Measurements from ENCODE around the gene TESK1. TPM values are rescaled to one million over a fixed set of nuclear protein-coding genes. Genes with fewer than 3 reads are reported as not detected.

The TESK1 gene
- total and polyA plus RNA-seq, 2 of the 8 experiments (the other 6 are each of a cell fraction or from before 2014, with no cell fraction given): 13.5 to 13.9 TPM

DNA sequence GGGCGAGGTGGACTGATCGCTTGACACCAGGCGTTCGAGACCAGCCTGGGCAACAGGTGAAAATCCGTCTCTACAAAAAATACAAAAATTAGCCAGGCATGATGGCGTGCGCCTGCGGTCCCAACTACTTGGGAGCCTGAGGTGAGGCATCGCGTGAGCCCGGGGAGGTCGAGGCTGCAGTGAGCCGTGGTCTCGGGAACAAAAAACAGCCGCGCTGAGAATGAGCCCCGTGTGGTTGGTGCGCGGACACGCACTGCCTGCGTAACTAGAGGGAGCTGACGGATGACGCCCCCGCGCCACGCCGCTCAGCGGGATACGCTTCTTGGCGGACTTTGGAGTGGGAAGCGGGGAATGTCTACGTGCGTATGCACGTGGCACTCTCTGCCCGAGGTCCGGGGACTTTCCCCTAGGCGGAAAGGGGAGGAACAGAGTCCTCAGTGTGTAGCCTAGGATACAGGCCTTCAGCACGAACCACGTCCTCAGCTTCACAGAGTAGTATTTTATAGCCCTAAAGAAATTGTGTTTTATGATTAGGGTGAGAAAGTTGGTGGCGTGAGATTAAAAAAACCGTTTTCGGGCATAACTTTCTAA lies 52.6 kb downstream of the TESK1 start, which contains the start of gene RMRP:
Gene RMRP (minus strand): TSS at position 474 of the 591 bp plus-strand sequence.
- peaks cover 2 to 6% of the 10 kb centered on the region in 2 experiments for H4K20me1 ChIP-seq (replicated peaks in 1 of 2; ENCODE audit: control insufficient read depth in 1 of 2, insufficient read depth in 2 of 2, low read length in 2 of 2)
- WGBS, 2 experiments (ENCODE audit: extremely low coverage in 1 of 2, insufficient coverage in 1 of 2, insufficient read length in 1 of 2, insufficient replicate concordance in 2 of 2, low coverage in 1 of 2, low lambda C conversion rate in 2 of 2, missing lambda C conversion rate in 1 of 2): 2% methylated on average over 39 of the region's 42 CpGs; no CpG with 5 or more reads in 1 of the 2 experiments
- H3K79me2 ChIP-seq (ENCODE audit: control insufficient read depth in 1 of 2, insufficient read depth in 2 of 2, low read length in 2 of 2): no peaks in the 10 kb centered on the region
- ChIA-PET CTCF (ENCODE audit: partially characterized antibody) (interaction anchor here (0.9 to 15.9 kb wide), 22 partner anchors 8 to 249 kb away, joined by 3 to 347 read pairs (median 6); partner anchors contain the start of genes CA9, CREB3, HRCT1 and SIT1), POLR2A (ENCODE audit: partially characterized antibody) (interaction anchor here (0.8 to 7.9 kb wide), 24 partner anchors 8 to 585 kb away, joined by 3 to 84 read pairs (median 4); partner anchors contain the start of genes CA9, CREB3, STOML2 and TLN1)
- H3K27me3 ChIP-seq (replicated peaks in 1 of 4; ENCODE audit: control insufficient read depth in 3 of 4, extremely low read depth in 1 of 4, insufficient read depth in 3 of 4, low read length in 3 of 4): peaks cover 0 to 7% (median 0%) of the 10 kb centered on the region in 4 experiments; a peak in 1 of 7 replicates
- peak within 1 kb of the TSS; percentile 92 for H3K56ac ChIP-seq (replicated peaks; ENCODE audit: insufficient read length, low read depth, low read length)
- H3K36me3 ChIP-seq (ENCODE audit: control insufficient read depth in 2 of 4, insufficient read depth in 4 of 4, low read length in 3 of 4): peaks cover 6 to 22% (median 10%) of the 10 kb centered on the region in 4 experiments
- peaks cover 0 to 2% (median 0%) of the 10 kb centered on the region in 4 experiments; a peak in 4 of 7 replicates for H3K4me1 ChIP-seq (replicated peaks in 1 of 4; ENCODE audit: control insufficient read depth in 3 of 4, insufficient read depth in 4 of 4, low read length in 3 of 4)
- peaks cover 2% of the 10 kb centered on the region; the same call in 1 of the 2 replicates for H3K79me1 ChIP-seq (ENCODE audit: low read depth, low read length)
- no peak within 1 kb of the TSS for H2BK20ac ChIP-seq (ENCODE audit: low read length)
- H2AFZ ChIP-seq (ENCODE audit: low read length): peak within 1 kb of the TSS; percentile 96
- H3K9me3 ChIP-seq (ENCODE audit: insufficient read depth in 2 of 2, low read depth in 1 of 2, low read length in 1 of 2): no peaks in the 10 kb centered on the region
- DNase-seq (ENCODE audit: low read depth in 1 of 2, low spot score in 2 of 2): peak; percentile 96 to 98
- H3K18ac ChIP-seq (ENCODE audit: extremely low read depth, low read length): peak within 1 kb of the TSS; percentile 97
- peak within 1 kb of the TSS; percentile 57 for H3K4ac ChIP-seq (replicated peaks; ENCODE audit: insufficient read length, low read depth, low read length)
- peak within 1 kb of the TSS; percentile 10 for H2BK15ac ChIP-seq (ENCODE audit: low read length)
- H3K23me2 ChIP-seq (ENCODE audit: low read depth, low read length): peaks cover 10% of the 10 kb centered on the region
- peak within 1 kb of the TSS; percentile 70 to 92 (median 86) for H3K4me3 ChIP-seq (ENCODE audit: extremely low read depth in 1 of 4, insufficient read depth in 2 of 4, low read depth in 3 of 4, low read length in 4 of 4)
- H2BK120ac ChIP-seq (replicated peaks; ENCODE audit: low read depth, low read length): no peak within 1 kb of the TSS
- no peak within 1 kb of the TSS for H2AK5ac ChIP-seq (ENCODE audit: low read depth, low read length)
- no peak within 1 kb of the TSS for H3K23ac ChIP-seq (ENCODE audit: insufficient read length)
- peak within 1 kb of the TSS; percentile 23 for H2BK12ac ChIP-seq (ENCODE audit: low read depth, low read length)
- peak within 1 kb of the TSS; percentile 99 for H3K27ac ChIP-seq (ENCODE audit: low read depth, low read length)
- FAIRE-seq: peak; percentile 90
- H4K5ac ChIP-seq (ENCODE audit: insufficient read length, low read depth, low read length): peak within 1 kb of the TSS; percentile 96
- peak within 1 kb of the TSS; percentile 65 to 90 (median 82) for H3K9ac ChIP-seq (replicated peaks in 1 of 4; ENCODE audit: extremely low read depth in 1 of 4, low read depth in 3 of 4, low read length in 3 of 4)
- H4K91ac ChIP-seq (replicated peaks; ENCODE audit: insufficient read length, low read length): peak within 1 kb of the TSS; percentile 77
- H3K4me2 ChIP-seq (ENCODE audit: insufficient read depth in 1 of 2, low read depth in 2 of 2, low read length in 2 of 2): peak within 1 kb of the TSS; percentile 77 to 92
- peak within 1 kb of the TSS; percentile 96 for H4K8ac ChIP-seq (ENCODE audit: extremely low read depth, insufficient read depth, low read length)
- no peak within 1 kb of the TSS for H3K14ac ChIP-seq (ENCODE audit: insufficient read length)
- peak within 1 kb of the TSS; percentile 94; the same call in 1 of the 2 replicates for H2BK5ac ChIP-seq (ENCODE audit: low read depth, low read length)
- TF ChIP-seq EZH2 (IDR thresholded peaks at IDR 0.05; ENCODE audit: low read depth, low read length, severe bottlenecking): no peak
- TF ChIP-seq SIX5 (IDR thresholded peaks at IDR 0.05; ENCODE audit: low read depth, low read length): 0 out of 2 replicates have a peak, but pooled peaks have one; percentile 4
- TF ChIP-seq ZNF274 (IDR thresholded peaks at IDR 0.05; ENCODE audit: borderline replicate concordance, extremely low read depth, low read length): no peak
- TF ChIP-seq JUN (IDR thresholded peaks at IDR 0.05; ENCODE audit: low read depth, low read length): no peak
- peak; percentile 19; the same call in 1 of the 2 replicates for TF ChIP-seq CHD2 (IDR thresholded peaks at IDR 0.05; ENCODE audit: low read length)
- TF ChIP-seq, protein P1, sequence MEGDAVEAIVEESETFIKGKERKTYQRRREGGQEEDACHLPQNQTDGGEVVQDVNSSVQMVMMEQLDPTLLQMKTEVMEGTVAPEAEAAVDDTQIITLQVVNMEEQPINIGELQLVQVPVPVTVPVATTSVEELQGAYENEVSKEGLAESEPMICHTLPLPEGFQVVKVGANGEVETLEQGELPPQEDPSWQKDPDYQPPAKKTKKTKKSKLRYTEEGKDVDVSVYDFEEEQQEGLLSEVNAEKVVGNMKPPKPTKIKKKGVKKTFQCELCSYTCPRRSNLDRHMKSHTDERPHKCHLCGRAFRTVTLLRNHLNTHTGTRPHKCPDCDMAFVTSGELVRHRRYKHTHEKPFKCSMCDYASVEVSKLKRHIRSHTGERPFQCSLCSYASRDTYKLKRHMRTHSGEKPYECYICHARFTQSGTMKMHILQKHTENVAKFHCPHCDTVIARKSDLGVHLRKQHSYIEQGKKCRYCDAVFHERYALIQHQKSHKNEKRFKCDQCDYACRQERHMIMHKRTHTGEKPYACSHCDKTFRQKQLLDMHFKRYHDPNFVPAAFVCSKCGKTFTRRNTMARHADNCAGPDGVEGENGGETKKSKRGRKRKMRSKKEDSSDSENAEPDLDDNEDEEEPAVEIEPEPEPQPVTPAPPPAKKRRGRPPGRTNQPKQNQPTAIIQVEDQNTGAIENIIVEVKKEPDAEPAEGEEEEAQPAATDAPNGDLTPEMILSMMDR (IDR thresholded peaks at IDR 0.05; ENCODE audit: control extremely low read depth in 1 of 3, insufficient read depth in 1 of 3, low read depth in 1 of 3, low read length in 3 of 3): peak in 2 of 3 experiments; percentile 4 to 8; a peak in 1 of 4 replicates
- TF ChIP-seq POLR2A (IDR thresholded peaks at IDR 0.05; ENCODE audit: control extremely low read depth in 1 of 2, low read depth in 2 of 2, low read length in 2 of 2): peak in 1 of 2 experiments; percentile 32; a peak in 2 of 3 replicates
- no peak for TF ChIP-seq NANOG (IDR thresholded peaks at IDR 0.05; ENCODE audit: insufficient read depth, low read depth, low read length, poor library complexity, severe bottlenecking)
- TF ChIP-seq FOSL1 (IDR thresholded peaks at IDR 0.05; ENCODE audit: insufficient read depth, low read depth, low read length): no peak
